Coronary artery (tissue), 2 donors: ENCODE data around the gene PIP4P1.
"Not testable (repeated sequence)": the region's sequence is repeated elsewhere in the genome, so short reads cannot be mapped to it uniquely, and the experiment has no call there.

Experiments
- DNase-seq: peaks from one replicate; pipeline ENCODE4 v3.0.0-alpha.2; 2017; ENCODE audit warnings: low spot score
- H3K27ac ChIP-seq, 2 donors: fragments of 200-600 bp; sonication (generic); one replicate each; pipeline ENCODE4 v1.5.1; 2016 to 2019
- H3K4me3 ChIP-seq: fragments of 200-600 bp; sonication (generic); 2 replicates; pipeline ENCODE4 v1.5.1; 2016; ENCODE audit warnings: mild to moderate bottlenecking, moderate library complexity
- CTCF ChIP-seq: fragments of 200-600 bp; sonication (generic); IDR thresholded peaks from one replicate; pipeline ENCODE4 v1.5.1; 2019; ENCODE audit warnings: antibody characterized with exemption

PIP4P1 gene

GRCh38 chr14:20461225-20462141, at the start of gene PIP4P1:
TSS of gene PIP4P1 (minus strand) at chr14:20461434. CDS start at chr14:20461325, 109 bp downstream.
- no peak for TF ChIP-seq CTCF
- Histone ChIP-seq H3K27ac (peak within 1 kb of the TSS; percentile 93 to 94), H3K4me3 (peak within 1 kb of the TSS; percentile 81)
- DNase-seq = peak; percentile 100

- no peak for DNase-seq
- no peak overlapping the region for H3K27ac ChIP-seq
- H3K4me3 ChIP-seq = no peak overlapping the region
- TF ChIP-seq CTCF = no peak
Observed at GRCh38 chr14:20508367-20508766, 47.1 kb upstream of the PIP4P1 start.

- not testable (repeated sequence) for H3K27ac ChIP-seq, H3K4me3 ChIP-seq, DNase-seq
Observed at GRCh38 chr14:20507537-20507936, 46.3 kb upstream of the PIP4P1 start.

- not testable (repeated sequence) for H3K4me3 ChIP-seq, DNase-seq, H3K27ac ChIP-seq
Observed at GRCh38 chr14:20506752-20507151, 45.5 kb upstream of the PIP4P1 start.

- not testable (repeated sequence) for H3K4me3 ChIP-seq, DNase-seq, H3K27ac ChIP-seq
Observed at GRCh38 chr14:20506276-20506675, 45.0 kb upstream of the PIP4P1 start.

- no peak overlapping the region for H3K27ac ChIP-seq
- TF ChIP-seq CTCF = no peak
- DNase-seq = no peak
- H3K4me3 ChIP-seq = no peak overlapping the region
Observed at GRCh38 chr14:20503898-20504297, 42.7 kb upstream of the PIP4P1 start.

- DNase-seq = no peak
- no peak overlapping the region for H3K4me3 ChIP-seq
- H3K27ac ChIP-seq = no peak overlapping the region
- TF ChIP-seq CTCF = no peak
Observed at GRCh38 chr14:20501346-20501745, 40.1 kb upstream of the PIP4P1 start.

- no peak overlapping the region for H3K27ac ChIP-seq
Observed at GRCh38 chr14:20499881-20500280, 38.6 kb upstream of the PIP4P1 start.

More at GRCh38 chr14:20499881-20500280, 38.6 kb upstream of the PIP4P1 start:
- DNase-seq = no peak
- no peak overlapping the region for H3K4me3 ChIP-seq
- no peak for TF ChIP-seq CTCF
